ENCODE measurements around the gene ABI1. TPM values are rescaled to one million over a fixed set of nuclear protein-coding genes. Genes with fewer than 3 reads are reported as not detected.

ABI1 gene
- total and polyA plus RNA-seq, 2 of the 13 experiments (the other 11 are each of a cell fraction or from before 2014, with no cell fraction given), result 20.9 to 22.9 TPM

DNA sequence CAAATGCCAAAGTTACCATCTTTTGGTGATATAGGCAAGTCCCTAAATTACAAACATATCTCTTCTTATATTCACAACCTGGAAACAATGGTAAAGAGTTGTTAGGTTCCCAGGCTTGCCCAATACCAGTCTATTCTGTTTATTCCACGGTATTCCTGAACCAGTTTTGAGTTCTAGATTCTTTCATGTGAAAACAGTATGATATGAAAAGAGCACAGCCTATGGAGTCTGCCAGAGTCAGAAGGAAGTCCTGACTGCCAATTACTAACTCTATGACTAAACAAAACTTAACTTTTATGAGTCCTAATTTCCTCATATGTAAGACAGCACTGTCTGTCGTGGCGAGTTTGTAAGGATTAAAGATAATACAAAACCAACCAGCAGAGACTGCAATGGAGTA, 5.6 kb downstream of the ABI1 start (continued):
- TF ChIP-seq, protein P1, sequence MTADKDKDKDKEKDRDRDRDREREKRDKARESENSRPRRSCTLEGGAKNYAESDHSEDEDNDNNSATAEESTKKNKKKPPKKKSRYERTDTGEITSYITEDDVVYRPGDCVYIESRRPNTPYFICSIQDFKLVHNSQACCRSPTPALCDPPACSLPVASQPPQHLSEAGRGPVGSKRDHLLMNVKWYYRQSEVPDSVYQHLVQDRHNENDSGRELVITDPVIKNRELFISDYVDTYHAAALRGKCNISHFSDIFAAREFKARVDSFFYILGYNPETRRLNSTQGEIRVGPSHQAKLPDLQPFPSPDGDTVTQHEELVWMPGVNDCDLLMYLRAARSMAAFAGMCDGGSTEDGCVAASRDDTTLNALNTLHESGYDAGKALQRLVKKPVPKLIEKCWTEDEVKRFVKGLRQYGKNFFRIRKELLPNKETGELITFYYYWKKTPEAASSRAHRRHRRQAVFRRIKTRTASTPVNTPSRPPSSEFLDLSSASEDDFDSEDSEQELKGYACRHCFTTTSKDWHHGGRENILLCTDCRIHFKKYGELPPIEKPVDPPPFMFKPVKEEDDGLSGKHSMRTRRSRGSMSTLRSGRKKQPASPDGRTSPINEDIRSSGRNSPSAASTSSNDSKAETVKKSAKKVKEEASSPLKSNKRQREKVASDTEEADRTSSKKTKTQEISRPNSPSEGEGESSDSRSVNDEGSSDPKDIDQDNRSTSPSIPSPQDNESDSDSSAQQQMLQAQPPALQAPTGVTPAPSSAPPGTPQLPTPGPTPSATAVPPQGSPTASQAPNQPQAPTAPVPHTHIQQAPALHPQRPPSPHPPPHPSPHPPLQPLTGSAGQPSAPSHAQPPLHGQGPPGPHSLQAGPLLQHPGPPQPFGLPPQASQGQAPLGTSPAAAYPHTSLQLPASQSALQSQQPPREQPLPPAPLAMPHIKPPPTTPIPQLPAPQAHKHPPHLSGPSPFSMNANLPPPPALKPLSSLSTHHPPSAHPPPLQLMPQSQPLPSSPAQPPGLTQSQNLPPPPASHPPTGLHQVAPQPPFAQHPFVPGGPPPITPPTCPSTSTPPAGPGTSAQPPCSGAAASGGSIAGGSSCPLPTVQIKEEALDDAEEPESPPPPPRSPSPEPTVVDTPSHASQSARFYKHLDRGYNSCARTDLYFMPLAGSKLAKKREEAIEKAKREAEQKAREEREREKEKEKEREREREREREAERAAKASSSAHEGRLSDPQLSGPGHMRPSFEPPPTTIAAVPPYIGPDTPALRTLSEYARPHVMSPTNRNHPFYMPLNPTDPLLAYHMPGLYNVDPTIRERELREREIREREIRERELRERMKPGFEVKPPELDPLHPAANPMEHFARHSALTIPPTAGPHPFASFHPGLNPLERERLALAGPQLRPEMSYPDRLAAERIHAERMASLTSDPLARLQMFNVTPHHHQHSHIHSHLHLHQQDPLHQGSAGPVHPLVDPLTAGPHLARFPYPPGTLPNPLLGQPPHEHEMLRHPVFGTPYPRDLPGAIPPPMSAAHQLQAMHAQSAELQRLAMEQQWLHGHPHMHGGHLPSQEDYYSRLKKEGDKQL (CRISPR knock-in tag; IDR thresholded peaks at IDR 0.05; ENCODE audit: low read depth), result no peak
- TF ChIP-seq ZNF589 (CRISPR knock-in tag; conservative IDR thresholded peaks at IDR 0.05) (no peak), NR3C1 (CRISPR knock-in tag; IDR thresholded peaks at IDR 0.05) (no peak), CREM (IDR thresholded peaks at IDR 0.05) (no peak), CREM (CRISPR knock-in tag; IDR thresholded peaks at IDR 0.05) (no peak), ZBTB8A (CRISPR knock-in tag; IDR thresholded peaks at IDR 0.05; ENCODE audit: borderline replicate concordance, low read depth) (no peak), FOSL2 (CRISPR knock-in tag; IDR thresholded peaks at IDR 0.05) (no peak)
- TF ChIP-seq, protein P2, sequence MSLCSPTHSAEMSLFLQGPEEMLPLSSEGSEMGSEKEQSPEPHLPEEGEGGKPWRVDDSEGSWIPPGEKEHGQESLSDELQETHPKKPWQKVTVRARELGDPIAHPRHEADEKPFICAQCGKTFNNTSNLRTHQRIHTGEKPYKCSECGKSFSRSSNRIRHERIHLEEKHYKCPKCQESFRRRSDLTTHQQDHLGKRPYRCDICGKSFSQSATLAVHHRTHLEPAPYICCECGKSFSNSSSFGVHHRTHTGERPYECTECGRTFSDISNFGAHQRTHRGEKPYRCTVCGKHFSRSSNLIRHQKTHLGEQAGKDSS (CRISPR knock-in tag; IDR thresholded peaks at IDR 0.05; ENCODE audit: borderline replicate concordance, low read depth), result no peak
- TF ChIP-seq, protein P3, sequence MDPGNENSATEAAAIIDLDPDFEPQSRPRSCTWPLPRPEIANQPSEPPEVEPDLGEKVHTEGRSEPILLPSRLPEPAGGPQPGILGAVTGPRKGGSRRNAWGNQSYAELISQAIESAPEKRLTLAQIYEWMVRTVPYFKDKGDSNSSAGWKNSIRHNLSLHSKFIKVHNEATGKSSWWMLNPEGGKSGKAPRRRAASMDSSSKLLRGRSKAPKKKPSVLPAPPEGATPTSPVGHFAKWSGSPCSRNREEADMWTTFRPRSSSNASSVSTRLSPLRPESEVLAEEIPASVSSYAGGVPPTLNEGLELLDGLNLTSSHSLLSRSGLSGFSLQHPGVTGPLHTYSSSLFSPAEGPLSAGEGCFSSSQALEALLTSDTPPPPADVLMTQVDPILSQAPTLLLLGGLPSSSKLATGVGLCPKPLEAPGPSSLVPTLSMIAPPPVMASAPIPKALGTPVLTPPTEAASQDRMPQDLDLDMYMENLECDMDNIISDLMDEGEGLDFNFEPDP (CRISPR knock-in tag; conservative IDR thresholded peaks at IDR 0.05), result no peak
